ENCODE results near the gene LPCAT4. TPM values are rescaled to one million over a fixed set of nuclear protein-coding genes. Genes with fewer than 3 reads are reported as not detected.

LPCAT4 gene
- total and polyA plus RNA-seq, 2 donors (not counting 3 experiments of a cell fraction or from before 2014, with no cell fraction given): 49.3 to 51.3 TPM

GRCh38 chr15:34370129-34370528 lies 3.1 kb upstream of the LPCAT4 start:
- intact Hi-C loops (cut with micrococcal nuclease) (no loop called here), dilution Hi-C loops (cut with MboI; ENCODE audit: extremely low pct_ligation_motif_present, low sequenced_read_pairs) (no loop called here)
- H3K36me3 ChIP-seq (ENCODE audit: control insufficient read depth in 2 of 2, extremely low read depth in 1 of 2, insufficient read depth in 2 of 2, low read length in 2 of 2): no peaks in the 10 kb centered on the region
- no peaks in the 10 kb centered on the region for H3K27me3 ChIP-seq (ENCODE audit: control insufficient read depth in 2 of 2, insufficient read depth in 2 of 2, low read length in 2 of 2)
- H3K9me1 ChIP-seq (replicated peaks; ENCODE audit: control insufficient read depth, extremely low read depth, insufficient read depth, low read length): no peaks in the 10 kb centered on the region
- ChIA-PET POLR2A (no interaction called here), CTCF (no interaction called here)
- H4K20me1 ChIP-seq (replicated peaks; ENCODE audit: control insufficient read depth, extremely low read depth, insufficient read depth, low read length): no peaks in the 10 kb centered on the region
- peaks cover 16% of the 10 kb centered on the region for H3K4me1 ChIP-seq (ENCODE audit: control insufficient read depth, extremely low read depth, insufficient read depth, low read length)
- FAIRE-seq (no peak), DNase-seq (ENCODE audit: low read depth, low spot score) (no peak)
- no peak overlapping the region for H3K9ac ChIP-seq (replicated peaks; ENCODE audit: extremely low read depth, insufficient read depth, low read length)
- no peak overlapping the region for H3K4me3 ChIP-seq (replicated peaks in 1 of 3; ENCODE audit: insufficient read depth in 1 of 3, low read depth in 1 of 3, low read length in 3 of 3)
- no peaks in the 10 kb centered on the region for H3K9me3 ChIP-seq (replicated peaks; ENCODE audit: control insufficient read depth, insufficient read depth, low read length)
- peaks cover 11% of the 10 kb centered on the region for H3K79me2 ChIP-seq (ENCODE audit: control insufficient read depth, insufficient read depth, low read length)
- no peak overlapping the region for H3K4me2 ChIP-seq (ENCODE audit: insufficient read depth, low read length)
- no peak overlapping the region for H3K27ac ChIP-seq (ENCODE audit: insufficient read depth, low read depth, low read length)
- no peak for TF ChIP-seq MYC (IDR thresholded peaks at IDR 0.05; ENCODE audit: low read depth, low read length)
- no peak for TF ChIP-seq FOS (IDR thresholded peaks at IDR 0.05; ENCODE audit: borderline replicate concordance, insufficient read depth, low read length)
- TF ChIP-seq POLR2A (IDR thresholded peaks at IDR 0.05; ENCODE audit: low read depth, low read length): no peak
- no peak for TF ChIP-seq EZH2 (IDR thresholded peaks at IDR 0.05; ENCODE audit: borderline replicate concordance, low read depth, low read length, severe bottlenecking)
- TF ChIP-seq POLR2AphosphoS5 (IDR thresholded peaks at IDR 0.05; ENCODE audit: insufficient read depth, low read depth, low read length): no peak
- TF ChIP-seq JUN (IDR thresholded peaks at IDR 0.05; ENCODE audit: borderline replicate concordance, insufficient read depth, insufficient read length, low read depth): no peak
- no peak for TF ChIP-seq GATA2 (IDR thresholded peaks at IDR 0.05; ENCODE audit: insufficient read depth, insufficient read length, low read depth, low read length)
- TF ChIP-seq MAX (IDR thresholded peaks at IDR 0.05; ENCODE audit: insufficient read depth, insufficient read length): no peak
- no peak for TF ChIP-seq CTCF (IDR thresholded peaks at IDR 0.05; ENCODE audit: extremely low read depth in 1 of 2, insufficient read depth in 1 of 2, low read depth in 1 of 2, low read length in 2 of 2)
- no TSS peak for BruUV-seq (replicated peaks)
- H2AFZ ChIP-seq (ENCODE audit: low read depth, low read length): no peak overlapping the region

All from endothelial cell of umbilical vein (primary cell).